Stomach smooth muscle (tissue), 2 donors: Measurements from ENCODE around the gene APCDD1L.
"Not testable (repeated sequence)": the region's sequence is repeated elsewhere in the genome, so short reads cannot be mapped to it uniquely, and the experiment has no call there.

Source experiments
- H3K27ac ChIP-seq: one replicate; pipeline ENCODE4 v1.7.0; 2013; ENCODE audit warnings: mild to moderate bottlenecking, low read length, inconsistent platforms
- H3K27me3 ChIP-seq, 2 donors: one replicate each; pipeline ENCODE4 v1.7.0; 2013; ENCODE audit warnings: low read length in 2 of 2; ENCODE audit not compliant: insufficient read depth in 2 of 2, control insufficient read depth in 1 of 2
- H3K36me3 ChIP-seq, 2 donors: one replicate each; pipeline ENCODE4 v1.7.0; 2013; ENCODE audit warnings: low read length in 2 of 2; ENCODE audit not compliant: control insufficient read depth in 2 of 2, insufficient read depth in 2 of 2
- H3K4me1 ChIP-seq: one replicate; pipeline ENCODE4 v1.7.0; 2013; ENCODE audit warnings: low read length; ENCODE audit not compliant: control insufficient read depth, insufficient read depth
- H3K4me3 ChIP-seq, 2 donors: one replicate each; pipeline ENCODE4 v1.7.0; 2013; ENCODE audit warnings: low read length in 2 of 2
- H3K9ac ChIP-seq, 2 donors: one replicate each; pipeline ENCODE4 v1.7.0; 2013; ENCODE audit warnings: low read length in 2 of 2, mild to moderate bottlenecking in 1 of 2
- H3K9me3 ChIP-seq, 2 donors: one replicate each; pipeline ENCODE4 v1.7.0; 2013; ENCODE audit warnings: low read length in 2 of 2; ENCODE audit not compliant: control insufficient read depth in 2 of 2
- donor health status: healthy.
- donor health status: Pancreatic carcinoma.

APCDD1L gene

DNA sequence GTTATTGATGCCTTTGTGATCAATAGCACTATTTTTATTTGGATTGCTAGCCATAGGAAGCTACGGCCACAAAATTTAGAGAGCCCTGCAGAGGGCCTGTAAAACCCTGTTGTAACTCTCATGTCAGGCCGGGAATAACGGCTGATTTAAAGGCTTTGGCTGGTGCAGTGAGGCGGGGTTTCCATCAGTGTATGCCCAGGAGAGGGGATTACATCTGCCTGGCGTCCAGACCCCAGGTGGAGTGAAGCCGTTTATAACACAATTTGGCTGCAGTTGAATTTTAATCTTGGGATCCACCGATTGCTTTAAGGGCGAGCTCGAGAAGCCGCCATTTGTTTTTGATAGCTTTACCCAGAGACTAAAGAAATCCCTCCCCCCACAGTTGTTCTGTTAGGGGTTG, 29.1 kb upstream of the APCDD1L start:
- Histone ChIP-seq H3K4me3 (no peak overlapping the region), H3K4me1 (peaks cover 2% of the 10 kb centered on the region), H3K36me3 (no peaks in the 10 kb centered on the region), H3K9me3 (peaks cover 0 to 3% of the 10 kb centered on the region in 2 donors), H3K27me3 (peaks cover 0 to 6% of the 10 kb centered on the region in 2 donors), H3K27ac (no peak overlapping the region), H3K9ac (no peak overlapping the region)

DNA sequence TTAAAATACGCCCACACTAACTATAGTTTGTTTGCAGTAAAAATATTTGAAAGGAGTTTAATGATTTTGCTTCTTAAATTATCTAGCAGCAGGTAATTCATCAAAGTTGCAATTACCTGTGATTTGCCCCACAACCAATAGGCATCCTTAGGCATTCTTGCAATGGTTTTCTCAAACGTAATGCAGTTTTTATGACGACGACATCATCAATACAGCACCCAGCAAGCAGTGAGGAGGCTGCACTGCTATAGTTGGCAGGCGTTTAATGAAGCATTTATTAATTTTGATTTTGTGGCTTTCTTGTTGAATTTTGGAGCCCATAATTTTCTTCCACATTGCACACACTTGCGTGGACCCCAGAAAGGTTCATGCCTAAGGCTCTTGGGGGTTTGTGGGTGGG, 28.1 kb upstream of the APCDD1L start:
- Histone ChIP-seq H3K4me1 (peaks cover 2% of the 10 kb centered on the region), H3K36me3 (no peaks in the 10 kb centered on the region), H3K27ac (no peak overlapping the region), H3K9ac (no peak overlapping the region), H3K4me3 (no peak overlapping the region), H3K9me3 (peaks cover 4 to 6% of the 10 kb centered on the region in 2 donors), H3K27me3 (peaks cover 0 to 3% of the 10 kb centered on the region in 2 donors)

DNA sequence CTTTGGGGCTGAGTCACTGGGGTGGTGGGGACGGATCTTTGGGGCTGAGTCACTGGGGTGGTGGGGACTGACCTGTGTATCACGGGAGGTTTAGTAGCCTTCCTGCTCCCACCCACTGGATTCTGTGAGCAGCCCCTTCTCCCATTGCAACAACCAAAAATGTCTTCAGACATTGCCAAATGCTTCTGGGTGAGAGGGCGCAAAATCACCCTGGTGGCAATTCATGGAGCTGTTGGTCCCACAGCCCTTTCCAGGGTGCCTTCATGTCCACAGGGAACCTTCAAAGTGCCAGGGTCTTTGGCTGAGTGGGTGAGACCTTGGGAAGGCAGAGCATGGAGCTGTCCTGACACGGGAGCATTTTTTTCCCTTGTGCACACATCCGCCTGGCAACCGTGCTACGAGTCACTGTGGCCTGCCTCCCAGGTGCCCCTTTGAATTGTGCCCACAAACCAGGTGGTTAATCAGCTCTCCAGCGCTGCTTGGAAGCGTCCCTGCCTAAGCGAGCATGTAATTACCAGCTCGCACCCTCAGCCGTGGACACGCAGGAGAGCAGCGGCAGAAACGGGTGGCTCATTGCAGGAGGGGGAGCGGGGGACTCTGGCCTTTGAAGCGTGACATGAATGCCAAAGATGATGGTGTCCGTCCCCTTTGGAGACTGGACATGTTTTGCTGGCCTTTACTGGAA, 27.4 kb upstream of the APCDD1L start:
- Histone ChIP-seq H3K36me3 (no peaks in the 10 kb centered on the region), H3K27ac (no peak overlapping the region), H3K4me3 (no peak overlapping the region), H3K9me3 (peaks cover 12% of the 10 kb centered on the region in 2 donors), H3K9ac (no peak overlapping the region), H3K4me1 (no peaks in the 10 kb centered on the region), H3K27me3 (peaks cover 0 to 3% of the 10 kb centered on the region in 2 donors)

DNA sequence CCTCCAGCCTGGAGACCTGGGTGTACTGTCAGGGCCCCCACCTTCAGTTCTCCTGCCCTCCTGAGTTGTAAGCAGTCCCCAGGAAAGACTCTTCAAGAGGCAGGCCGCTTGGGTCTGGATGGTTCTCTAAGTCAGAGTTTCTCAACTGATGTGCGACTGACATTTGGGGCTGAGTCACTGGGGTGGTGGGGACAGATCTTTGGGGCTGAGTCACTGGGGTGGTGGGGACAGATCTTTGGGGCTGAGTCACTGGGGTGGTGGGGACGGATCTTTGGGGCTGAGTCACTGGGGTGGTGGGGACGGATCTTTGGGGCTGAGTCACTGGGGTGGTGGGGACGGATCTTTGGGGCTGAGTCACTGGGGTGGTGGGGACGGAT, 26.8 kb upstream of the APCDD1L start:
- not testable (repeated sequence) for H3K9ac ChIP-seq, H3K4me1 ChIP-seq, H3K4me3 ChIP-seq, H3K27ac ChIP-seq, H3K27me3 ChIP-seq, H3K36me3 ChIP-seq
- peaks cover 12 to 13% of the 10 kb centered on the region in 2 donors for H3K9me3 ChIP-seq

DNA sequence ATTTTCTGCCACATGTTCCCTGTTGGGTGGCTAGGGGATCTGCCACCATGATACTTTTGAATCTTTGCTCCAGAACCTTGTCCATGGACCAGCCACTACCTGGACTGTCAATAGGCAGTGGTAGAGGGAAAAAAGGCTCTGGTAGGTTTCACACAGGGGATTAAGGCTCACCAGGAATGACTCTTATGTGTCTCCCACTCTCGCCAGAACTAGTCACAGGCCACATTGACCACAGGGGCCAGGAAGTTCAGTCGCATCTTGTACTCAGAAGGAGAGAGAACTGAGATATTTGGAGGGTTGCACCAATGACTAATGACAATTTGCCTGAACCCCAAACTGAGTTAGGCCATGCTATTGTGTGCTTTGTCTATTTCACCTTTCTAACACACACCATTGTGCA, 23.6 kb upstream of the APCDD1L start:
- H3K4me3 ChIP-seq: no peak overlapping the region
- no peaks in the 10 kb centered on the region for H3K4me1 ChIP-seq
- H3K9me3 ChIP-seq: peaks cover 13 to 15% of the 10 kb centered on the region in 2 donors
- no peak overlapping the region for H3K27ac ChIP-seq
- H3K27me3 ChIP-seq: no peaks in the 10 kb centered on the region
- H3K36me3 ChIP-seq: no peaks in the 10 kb centered on the region
- H3K9ac ChIP-seq: no peak overlapping the region

- H3K36me3 ChIP-seq: no peaks in the 10 kb centered on the region
Observed at GRCh38 chr20:58537831-58538230, 22.6 kb upstream of the APCDD1L start.

DNA sequence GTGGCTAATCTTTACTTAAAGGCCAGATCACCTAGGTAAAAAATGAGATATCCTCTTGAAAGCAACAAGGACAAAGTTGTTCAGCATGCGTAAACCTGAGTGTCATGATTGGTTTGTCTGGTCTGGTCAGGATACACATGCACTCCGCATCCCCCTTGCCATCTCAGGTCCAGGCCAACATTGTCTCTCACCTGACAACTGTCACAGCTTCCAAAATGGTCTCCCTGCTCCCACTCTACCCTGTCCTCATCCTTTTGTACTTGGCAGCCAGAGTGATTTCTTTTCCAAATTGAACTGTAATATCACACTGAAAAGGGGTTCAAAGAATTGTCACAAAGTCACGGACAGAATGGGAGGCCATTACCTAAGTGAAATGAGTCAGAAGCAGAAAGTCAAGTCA, 21.1 kb upstream of the APCDD1L start:
- H3K9me3 ChIP-seq: peaks cover 15 to 23% of the 10 kb centered on the region in 2 donors
- no peaks in the 10 kb centered on the region for H3K4me1 ChIP-seq
- H3K27me3 ChIP-seq: no peaks in the 10 kb centered on the region
- H3K4me3 ChIP-seq: no peak overlapping the region
- no peak overlapping the region for H3K9ac ChIP-seq
- H3K36me3 ChIP-seq: no peaks in the 10 kb centered on the region
- no peak overlapping the region for H3K27ac ChIP-seq

More at GRCh38 chr20:58537831-58538230, 22.6 kb upstream of the APCDD1L start:
- Histone ChIP-seq H3K4me1 (no peaks in the 10 kb centered on the region), H3K9ac (no peak overlapping the region), H3K27me3 (no peaks in the 10 kb centered on the region), H3K27ac (no peak overlapping the region), H3K4me3 (no peak overlapping the region), H3K9me3 (peaks cover 13 to 15% of the 10 kb centered on the region in 2 donors)

GRCh38 chr20:58531657-58532056, 16.5 kb upstream of the APCDD1L start:
- no peak overlapping the region for H3K9ac ChIP-seq
- no peak overlapping the region for H3K4me3 ChIP-seq
- no peaks in the 10 kb centered on the region for H3K4me1 ChIP-seq
- peaks cover 3 to 13% of the 10 kb centered on the region in 2 donors for H3K9me3 ChIP-seq
- no peaks in the 10 kb centered on the region for H3K27me3 ChIP-seq
- no peak overlapping the region for H3K27ac ChIP-seq
- no peaks in the 10 kb centered on the region for H3K36me3 ChIP-seq

DNA sequence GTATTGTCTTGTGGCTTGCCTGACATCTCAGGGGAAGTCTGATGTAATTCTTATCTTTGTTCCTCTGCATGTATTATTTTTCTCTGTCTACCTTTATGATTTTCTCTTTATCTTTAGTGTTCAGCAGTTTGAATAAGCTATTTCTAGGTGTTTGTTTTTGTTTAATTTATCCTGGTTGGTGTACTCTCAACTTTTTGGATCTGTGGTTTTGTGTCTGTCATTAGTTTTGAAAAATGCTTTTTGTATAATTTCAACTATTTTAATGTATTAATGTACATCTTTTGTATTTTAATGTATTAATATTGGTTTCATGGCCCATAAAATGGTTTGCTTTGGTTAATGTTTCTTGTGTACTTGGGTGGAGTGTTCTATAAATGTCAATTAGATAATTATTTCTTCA, 15.9 kb upstream of the APCDD1L start:
- H3K9ac ChIP-seq: no peak overlapping the region
- no peaks in the 10 kb centered on the region for H3K27me3 ChIP-seq
- H3K4me3 ChIP-seq: no peak overlapping the region
- no peaks in the 10 kb centered on the region for H3K4me1 ChIP-seq
- no peak overlapping the region for H3K27ac ChIP-seq
- H3K36me3 ChIP-seq: no peaks in the 10 kb centered on the region
- peaks cover 5 to 13% of the 10 kb centered on the region in 2 donors for H3K9me3 ChIP-seq

- Histone ChIP-seq H3K27me3 (no peaks in the 10 kb centered on the region), H3K4me1 (peaks cover under 1% of the 10 kb centered on the region), H3K4me3 (no peak overlapping the region), H3K9me3 (peaks cover 13% of the 10 kb centered on the region in 2 donors), H3K27ac (no peak overlapping the region), H3K36me3 (no peaks in the 10 kb centered on the region), H3K9ac (no peak overlapping the region)
Observed at GRCh38 chr20:58528412-58528811, 13.2 kb upstream of the APCDD1L start.

DNA sequence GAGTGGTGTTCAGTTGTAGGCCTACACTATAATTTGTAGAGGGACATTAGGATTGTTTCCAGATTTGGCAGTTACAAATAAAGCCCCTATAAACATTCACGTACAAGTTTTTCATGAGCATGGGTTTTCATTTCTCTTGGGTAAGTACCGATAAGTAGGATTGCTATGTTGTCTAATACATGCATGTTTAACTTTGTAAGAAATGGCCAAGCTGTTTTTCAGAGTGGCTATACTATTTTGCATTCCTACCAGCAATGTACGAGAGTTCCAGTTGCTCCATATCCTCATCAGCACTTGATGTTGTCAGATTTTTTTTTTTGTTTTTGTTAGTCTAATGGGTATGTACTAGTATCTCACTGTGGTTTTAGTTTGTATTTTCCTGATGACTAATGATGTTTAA, 11.2 kb upstream of the APCDD1L start:
- Histone ChIP-seq H3K27ac (no peak overlapping the region), H3K9me3 (peaks cover 3 to 13% of the 10 kb centered on the region in 2 donors)

More for the DNA sequence above, 11.2 kb upstream of the APCDD1L start:
- Histone ChIP-seq H3K4me3 (no peak overlapping the region), H3K9ac (no peak overlapping the region), H3K4me1 (peaks cover 2% of the 10 kb centered on the region), H3K27me3 (no peaks in the 10 kb centered on the region), H3K36me3 (no peaks in the 10 kb centered on the region)
